Hematopoietic multipotent progenitor cell treated with erythropoietin and hydrocortisone succinate and interleukin-3 and kit ligand, for 17 days (in vitro differentiated cells): ENCODE measurements around the gene EFCAB5.
"Not testable (repeated sequence)": the region's sequence is repeated elsewhere in the genome, so short reads cannot be mapped to it uniquely, and the experiment has no call there.

ENCODE experiments used
- DNase-seq: peaks from one replicate; pipeline ENCODE4 v3.0.0-alpha.2; 2015; ENCODE audit warnings: low spot score

Gene EFCAB5

DNA sequence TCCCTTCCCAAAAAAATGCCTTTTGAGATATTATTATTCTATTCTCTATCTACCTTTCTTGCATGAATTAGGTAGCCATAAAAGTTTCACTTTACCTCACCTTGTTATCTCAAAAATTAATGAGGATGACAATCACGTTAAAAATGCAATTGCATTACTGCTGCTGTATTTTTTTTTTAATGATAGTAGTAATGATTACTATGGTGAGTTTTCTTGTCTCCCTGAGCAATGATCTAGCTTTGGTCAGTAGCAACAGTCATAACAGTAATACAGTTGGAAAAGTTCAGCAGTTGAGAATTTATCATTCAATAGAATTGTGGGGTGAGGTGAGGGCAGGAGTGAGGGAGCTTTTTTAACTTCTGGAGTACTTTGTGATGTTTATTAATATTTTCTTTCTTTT lies at the start of gene EFCAB5:
Gene EFCAB5, plus strand, starts transcription at position 301 of the 400 bp plus-strand sequence. CDS start 163 bp downstream, outside the sequence.
- DNase-seq = no peak

DNA sequence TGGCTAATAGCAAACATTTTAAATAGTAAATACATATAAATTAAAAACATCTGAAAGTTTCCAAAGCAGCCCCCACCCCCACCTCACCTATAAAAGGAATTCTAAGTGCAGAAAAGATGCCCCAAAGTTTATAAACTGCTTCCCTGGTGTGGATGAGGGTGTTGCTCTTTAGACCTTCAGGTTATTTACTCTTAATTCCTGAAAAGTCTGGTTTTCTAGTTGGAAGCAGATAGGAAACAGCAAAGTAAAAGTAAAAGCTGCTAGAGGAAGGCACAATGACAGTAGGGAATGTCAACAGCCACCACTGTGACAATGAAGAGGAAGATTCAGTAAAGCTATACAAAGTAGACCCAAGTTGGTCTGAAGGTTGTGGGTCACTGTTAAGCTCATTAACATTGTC lies 49.2 kb upstream of the EFCAB5 start:
- DNase-seq = no peak

DNA sequence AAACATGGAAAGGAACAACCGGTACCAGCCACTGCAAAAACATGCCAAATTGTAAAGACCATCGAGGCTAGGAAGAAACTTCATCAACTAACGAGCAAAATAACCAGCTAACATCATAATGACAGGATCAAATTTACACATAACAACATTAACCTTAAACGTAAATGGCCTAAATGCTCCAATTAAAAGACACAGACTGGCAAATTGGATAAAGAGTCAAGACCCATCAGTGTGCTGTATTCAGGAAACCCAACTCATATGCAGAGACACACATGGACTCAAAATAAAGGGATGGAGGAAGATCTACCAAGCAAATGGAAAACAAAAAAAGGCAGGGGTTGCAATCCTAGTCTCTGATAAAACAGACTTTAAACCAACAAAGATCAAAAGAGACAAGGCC lies 44.3 kb upstream of the EFCAB5 start:
- not testable (repeated sequence) for DNase-seq

DNA sequence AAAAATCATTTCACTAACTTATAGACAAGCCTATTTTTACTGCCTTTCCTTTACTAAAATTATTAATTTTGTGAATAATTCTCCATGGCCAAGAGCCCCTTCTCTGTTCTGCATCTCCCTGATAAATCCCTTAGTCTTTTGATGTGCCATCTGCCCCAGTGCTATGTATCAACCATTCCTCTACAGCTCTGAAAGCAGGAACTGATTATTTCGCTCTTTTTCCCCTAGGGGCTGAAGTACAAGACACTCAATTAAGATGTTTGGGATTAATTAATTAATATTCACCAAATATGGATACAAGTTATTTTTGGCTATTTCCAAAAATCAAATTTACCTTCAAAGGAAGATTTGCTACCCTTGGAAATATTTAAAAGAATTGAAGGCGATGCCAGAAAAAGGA lies 38.0 kb upstream of the EFCAB5 start:
- no peak for DNase-seq

DNA sequence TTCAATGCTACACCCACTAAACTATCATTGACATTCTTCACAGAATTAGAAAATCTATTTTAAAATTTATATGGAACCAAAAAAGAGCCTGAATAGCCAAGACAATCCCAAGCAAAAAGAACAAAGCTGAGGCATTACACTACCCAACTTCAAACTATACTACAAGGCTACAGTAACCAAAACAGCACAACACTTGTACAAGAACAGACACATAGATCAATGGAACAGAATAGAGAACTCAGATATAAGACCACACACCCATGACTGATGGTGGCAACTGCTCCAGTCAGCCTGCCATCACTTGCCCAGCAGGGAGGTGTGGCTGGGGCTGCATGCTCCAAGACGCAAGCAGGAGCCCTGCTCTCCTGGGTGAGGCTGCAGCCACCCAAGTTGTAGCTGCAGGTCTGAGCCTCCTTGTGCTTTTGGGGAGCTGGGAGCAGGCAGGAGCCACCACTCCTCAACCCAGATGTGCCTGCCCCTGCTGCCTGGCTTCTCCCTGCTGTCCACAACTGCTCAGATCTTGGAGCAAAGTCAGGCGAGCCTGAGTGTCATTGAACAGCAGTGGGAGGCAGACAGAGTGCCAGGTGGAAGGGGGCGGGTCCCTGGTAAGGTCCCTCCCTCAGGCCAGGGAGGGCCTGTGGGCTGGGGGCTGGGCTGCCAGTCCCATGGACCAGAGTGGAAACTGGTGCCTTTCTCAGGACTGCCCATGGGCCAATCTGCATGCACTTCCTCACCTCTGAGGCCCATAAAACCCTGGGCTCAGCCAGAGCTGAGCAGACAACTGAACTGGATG lies 36.2 kb upstream of the EFCAB5 start:
- DNase-seq = no peak

DNA sequence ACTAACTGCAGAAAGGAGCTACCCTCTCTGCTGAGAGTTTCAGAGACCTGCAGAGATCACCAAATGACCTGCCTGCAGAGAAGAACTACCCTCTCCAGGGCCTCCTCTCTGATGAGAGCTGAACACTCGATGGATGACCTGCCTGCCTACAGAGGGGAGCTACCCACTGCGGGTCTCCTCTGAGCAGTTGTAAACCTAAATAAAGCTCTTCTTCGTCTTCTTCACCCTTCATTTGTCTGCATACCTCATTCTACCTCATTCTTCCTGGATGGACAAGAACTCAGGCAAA lies 35.6 kb upstream of the EFCAB5 start:
- DNase-seq = no peak

DNA sequence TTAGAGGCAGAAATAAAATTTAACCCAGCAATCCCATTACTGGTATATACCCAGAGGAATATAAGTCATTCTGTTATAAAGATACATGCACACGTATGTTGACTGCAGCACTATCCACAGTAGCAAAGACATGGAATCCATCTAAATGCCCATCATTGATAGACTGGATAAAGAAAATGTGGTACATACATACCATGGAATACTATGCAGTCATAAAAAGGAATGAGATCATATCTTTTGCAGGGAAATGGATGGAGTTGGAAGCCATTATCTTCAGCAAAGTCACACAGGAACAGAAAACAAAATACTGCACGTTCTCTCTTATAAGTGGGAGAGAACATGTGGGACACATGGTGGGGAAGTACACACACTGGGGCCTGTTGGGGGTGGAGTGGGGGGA lies 34.5 kb upstream of the EFCAB5 start:
- no peak for DNase-seq

DNA sequence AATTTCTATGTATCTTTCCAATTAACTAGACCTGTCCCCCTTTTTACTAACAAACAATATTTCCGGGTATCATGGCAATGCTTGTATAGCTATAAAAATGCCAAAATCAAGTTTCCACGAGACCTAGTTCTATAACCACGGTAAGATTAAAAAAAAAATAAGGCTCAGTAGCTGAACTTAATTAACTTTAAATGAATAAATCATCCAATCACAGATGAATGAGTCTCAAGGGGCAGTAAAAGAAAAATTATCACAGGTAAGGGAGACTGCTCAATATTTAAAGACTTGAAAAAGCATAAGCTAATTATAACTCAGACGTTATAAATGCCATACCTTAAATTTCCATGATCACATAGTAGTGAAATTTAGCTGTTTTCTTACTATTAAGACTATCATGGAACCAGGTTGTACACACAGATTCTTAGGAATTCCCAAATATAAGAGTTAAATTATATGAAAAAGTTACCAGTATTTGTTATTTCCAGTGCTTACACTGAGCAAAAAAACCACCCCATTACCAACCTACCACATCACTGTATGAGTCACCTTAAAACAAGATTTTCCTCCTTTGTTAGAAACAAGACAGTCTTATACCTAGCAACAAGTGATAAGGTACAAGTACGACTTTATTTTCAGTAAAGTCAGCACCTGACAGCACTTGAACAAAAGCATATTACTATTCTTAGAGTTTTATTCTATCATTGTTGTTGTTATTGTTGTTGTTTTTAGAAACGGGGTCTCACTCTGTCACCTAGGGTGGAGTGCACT lies 32.0 kb upstream of the EFCAB5 start:
- no peak for DNase-seq

DNA sequence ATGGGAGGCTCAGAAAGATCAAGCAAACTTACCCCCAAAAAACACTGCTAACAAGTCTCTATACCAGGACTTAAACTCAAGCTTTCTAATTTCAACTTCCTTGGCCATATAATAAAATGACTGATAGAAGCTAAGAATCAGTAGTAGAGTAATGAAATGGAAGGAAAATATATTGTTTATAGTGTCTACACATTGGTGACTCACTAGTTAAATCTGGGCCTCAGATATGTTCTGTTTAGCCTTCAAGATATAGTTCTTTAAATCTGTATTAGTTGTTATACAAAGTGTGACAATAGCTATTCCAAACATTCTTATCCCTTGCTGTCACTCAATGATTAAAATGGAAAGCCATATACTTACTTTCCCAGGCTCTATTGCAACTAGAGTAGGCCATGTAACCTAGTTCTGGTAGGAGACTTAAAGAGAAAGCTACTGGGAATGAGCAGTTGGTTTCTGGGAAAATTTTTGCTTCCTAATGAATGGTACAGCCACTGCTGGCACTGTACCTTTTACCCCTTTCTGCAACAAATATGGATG lies 29.7 kb upstream of the EFCAB5 start:
- DNase-seq = no peak

DNA sequence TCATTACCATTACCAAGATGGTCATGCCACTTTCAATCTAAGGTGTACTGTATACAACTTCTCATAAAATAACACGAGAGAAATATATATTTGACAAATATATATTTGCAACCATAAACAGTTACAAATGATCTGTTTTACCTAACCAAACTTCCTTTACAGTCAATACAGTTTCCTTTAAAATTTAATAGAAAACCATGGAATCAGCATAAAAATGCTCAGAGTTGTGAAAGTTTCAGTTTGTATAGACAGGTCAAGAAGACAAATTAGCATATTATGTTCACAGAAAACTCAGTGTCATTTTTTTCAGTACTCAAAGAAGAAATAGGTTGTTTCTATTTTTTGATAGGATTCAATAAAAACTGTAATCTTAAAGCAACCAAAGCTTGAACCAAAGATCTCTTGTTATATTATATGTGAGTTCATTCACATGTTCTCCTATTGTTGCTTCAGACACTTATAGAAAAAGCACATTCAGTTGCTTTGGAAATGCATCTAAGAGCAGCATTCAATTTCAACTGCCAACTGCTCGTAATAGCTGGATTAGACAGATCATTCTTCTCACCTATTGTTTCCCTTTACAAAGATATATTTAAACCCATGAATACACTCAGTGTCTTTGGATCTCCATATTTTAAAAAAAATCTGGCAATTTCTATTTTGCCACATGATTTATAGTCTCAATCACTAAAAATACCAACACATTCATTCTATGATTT lies 26.5 kb upstream of the EFCAB5 start:
- DNase-seq = no peak

DNA sequence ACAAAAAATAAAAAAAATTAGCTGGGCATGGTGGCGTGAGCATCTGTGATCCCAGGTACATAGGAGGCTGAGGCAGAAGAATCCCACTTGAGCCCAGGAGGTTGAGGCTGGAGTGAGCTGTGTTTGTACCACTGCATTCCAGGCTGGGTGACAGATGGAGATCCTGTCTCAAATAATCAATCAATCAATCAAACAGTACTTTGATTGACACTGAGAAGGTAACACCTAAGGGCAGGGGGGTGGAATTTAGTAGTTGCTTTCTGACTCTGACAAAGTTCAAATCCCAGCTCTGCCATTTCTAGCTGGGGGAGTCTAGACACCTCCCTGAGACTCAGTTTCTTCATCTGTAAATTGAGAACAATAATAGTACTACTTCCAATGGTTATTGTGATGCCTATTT lies 23.4 kb upstream of the EFCAB5 start:
- no peak for DNase-seq

DNA sequence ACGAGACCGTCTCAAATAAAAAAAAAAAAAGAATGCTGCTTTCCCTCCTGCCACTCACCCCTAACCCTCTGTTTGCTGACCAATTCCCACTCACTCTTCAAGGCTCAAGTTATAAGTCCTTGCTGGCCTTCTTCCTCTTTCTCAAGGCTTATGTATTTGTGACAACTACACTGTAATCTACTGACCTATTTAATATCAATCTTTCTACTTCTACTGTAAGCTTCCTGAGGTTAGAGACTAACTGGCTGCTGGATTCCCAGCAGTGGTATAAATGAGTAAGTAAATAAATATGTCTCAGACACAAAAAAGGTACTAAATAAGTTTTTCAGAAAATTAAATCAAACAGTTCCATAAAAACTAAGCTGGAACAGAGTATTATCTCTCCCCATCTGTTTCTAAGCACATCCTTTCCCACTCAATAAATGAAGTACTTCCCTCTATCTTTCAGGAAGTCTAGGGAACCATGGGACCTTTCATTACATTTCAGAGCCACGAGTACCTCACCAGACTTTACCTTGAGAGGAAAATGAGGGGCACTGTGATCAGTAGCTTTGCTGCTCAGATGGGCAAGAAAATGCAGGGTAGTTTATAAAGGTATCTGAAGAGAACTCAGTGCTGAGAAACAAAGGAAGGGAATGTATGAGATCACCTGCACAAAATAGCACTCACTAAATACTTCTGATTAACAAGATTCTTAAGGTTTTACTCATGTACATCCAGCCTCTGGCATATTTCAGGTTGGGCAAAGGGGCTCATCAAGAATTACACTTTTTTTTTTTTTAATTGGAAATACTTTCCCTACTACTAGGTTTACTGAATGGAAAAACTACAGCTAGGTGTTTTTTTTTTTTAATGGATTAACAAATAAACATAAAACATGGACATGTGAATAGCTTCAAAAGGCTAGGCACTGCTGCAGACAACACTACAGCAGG lies 22.2 kb upstream of the EFCAB5 start:
- DNase-seq = no peak

DNA sequence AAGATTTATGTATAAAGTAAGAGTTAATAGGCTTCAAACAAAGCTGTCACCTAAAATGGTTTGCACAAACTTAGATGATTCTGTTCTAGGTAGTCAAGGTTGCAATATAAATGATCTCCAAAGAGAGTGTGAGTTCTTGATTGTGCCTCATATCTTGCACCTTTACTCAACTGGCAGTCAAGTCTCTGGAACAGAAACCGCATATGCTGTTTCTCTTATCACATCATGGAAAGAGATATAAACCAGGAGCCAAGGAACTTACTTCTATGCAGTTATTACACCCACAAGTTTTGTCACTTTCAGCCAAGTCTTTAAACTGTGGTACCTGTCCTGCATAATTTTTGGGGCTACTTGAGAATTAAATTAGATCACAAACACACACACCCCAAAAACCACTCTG lies 16.6 kb upstream of the EFCAB5 start:
- DNase-seq = no peak

DNA sequence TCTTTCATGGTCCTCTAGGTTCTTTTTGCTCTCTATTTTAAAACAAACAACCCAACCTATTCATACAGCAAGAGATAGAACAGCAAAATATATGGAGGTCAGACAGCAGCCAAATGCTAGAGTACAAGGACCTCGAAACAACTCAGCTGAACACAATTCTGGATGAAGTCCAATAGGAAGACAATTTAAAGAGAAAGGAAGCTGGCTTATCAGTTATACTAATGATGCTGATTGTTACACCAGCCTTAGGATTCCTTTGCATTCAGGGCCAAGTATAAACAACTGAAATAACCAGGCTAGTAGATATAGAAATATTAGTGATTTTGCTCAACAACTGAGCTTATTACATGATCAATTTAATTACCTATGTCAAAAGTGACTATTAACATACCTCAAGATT lies 13.9 kb upstream of the EFCAB5 start:
- DNase-seq = no peak

DNA sequence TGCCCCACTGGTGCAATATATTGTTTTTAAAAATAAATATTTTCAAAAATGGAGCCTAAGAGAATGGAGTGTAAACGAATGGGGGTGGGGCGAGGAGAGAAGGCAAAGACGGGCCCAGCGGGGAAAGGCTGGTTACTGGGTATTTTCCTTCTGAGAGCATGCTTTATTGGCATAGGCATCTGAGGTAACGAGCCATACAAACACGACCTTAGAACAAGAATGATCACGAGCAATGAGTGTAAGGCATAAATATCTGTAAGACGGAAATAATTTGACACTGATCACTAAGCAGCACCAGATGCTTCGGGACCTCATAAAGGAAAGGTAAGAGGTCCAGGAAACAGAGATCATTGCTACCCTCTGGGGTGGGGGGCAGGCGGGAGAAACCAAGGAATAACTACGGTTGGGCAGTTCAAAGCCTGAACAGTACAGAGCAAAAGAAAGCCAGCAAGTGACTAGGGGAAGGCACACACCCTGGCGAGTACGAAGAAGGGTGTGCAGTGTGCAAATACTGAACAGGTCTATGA lies 12.4 kb upstream of the EFCAB5 start:
- DNase-seq = no peak

DNA sequence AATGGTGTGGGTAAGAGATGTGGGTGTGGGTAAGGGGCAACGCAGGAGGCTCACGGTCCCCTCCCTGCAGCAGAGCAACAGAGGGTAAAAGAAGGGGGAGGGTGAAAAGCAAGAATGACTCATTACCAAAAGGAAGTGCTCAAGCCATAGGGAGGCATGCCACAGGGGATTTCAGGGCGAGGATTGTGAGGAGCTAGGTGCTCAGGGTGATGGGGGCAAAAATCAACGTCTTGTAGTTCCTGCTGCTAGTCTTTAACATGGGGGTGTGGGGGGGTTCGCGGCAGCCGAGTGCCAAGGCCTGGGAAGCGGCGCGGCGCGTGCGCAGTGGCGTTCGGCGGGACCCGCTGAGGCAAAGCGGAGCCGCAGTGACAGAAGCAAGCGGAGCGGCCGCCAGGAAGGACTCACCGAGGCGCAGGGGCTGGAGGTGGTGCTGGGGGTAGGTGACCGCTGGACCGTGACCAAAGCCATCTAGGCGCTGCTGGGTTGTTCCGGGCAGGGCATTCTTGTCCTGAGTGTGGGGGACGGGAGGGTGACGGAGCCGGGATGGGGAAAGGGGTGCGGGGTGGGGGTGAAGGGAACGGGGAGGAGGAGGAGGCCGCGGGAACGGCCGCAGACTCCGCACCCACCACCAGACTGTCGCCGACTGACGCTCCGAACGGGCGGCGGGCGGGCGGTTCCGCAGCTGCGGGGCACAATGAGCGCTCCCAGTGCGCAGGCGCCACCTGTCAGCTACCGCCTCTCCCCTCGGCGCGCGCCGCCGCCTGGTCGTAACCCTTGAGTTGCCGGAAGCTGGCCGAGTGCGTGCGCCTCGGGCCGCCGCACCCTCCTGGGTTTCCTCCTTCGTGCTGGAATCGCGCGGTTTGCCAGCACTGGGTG lies 11.7 kb upstream of the EFCAB5 start, which contains the start of gene SSH2:
Gene SSH2, minus strand, starts transcription at position 696 of the 876 bp plus-strand sequence. Its CDS starts 228 bp downstream, at position 468.
- peak; percentile 85 for DNase-seq

DNA sequence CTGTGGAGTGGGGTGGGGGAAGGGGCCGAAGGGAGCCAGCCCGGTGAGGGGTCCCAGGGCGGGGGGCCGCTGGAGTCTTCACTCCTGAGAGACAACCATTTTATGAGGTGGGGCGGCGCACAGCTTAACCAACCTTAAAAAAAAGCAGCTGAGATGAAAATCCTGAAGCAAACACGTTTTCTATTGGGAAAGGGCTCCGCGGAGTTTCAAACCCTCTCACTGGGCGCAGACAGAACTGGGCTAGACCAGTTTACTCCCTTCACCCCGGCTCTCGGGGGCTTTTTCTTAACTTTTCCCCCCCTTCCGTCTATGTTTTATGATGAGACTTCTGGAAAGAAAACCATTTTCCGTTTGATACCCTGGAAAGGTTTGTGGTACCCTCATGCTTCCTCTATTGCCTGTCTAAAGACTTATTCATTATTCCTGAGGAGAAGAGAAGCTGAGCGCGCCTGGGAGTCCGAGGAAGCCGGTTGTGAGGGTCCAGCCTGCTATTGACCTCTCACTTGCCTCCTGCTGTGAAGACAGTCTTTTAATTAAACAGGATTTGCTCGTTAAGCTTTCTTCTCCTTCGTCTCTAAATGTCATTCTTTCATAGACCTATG lies 10.9 kb upstream of the EFCAB5 start:
- no peak for DNase-seq

DNA sequence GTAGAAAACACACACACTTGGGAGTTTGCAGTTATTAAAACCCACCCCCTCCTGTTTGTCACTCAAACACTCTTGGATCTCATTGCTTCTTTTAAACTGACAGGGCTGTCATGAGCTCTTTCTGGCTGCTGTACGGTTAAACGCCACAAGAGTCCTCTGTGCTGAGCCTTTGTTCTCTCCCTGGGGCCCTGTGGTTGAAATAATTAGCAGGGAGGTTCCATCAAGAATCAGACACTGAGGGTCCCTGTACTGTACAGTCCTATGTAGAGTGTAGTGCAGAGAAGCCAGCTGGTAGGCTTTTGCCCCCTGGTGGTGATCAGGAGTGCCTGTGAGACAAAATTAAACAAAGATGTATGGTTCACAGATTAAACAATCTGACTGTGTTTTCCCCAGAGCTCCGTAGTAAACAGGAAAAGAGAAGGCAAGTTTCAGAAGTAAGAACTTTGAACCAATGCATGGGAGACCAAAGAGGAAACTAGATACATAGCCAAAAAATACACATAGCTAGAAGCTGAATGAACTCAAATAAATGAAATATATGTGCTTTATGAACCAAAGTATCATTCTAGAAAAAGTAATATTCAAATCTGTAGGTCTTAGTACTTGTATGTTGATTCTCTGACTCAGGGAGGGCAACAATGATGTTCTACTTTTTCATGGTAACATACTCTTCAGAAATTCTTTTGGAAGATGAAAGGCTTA lies 10.1 kb upstream of the EFCAB5 start:
- DNase-seq = peak; percentile 74

DNA sequence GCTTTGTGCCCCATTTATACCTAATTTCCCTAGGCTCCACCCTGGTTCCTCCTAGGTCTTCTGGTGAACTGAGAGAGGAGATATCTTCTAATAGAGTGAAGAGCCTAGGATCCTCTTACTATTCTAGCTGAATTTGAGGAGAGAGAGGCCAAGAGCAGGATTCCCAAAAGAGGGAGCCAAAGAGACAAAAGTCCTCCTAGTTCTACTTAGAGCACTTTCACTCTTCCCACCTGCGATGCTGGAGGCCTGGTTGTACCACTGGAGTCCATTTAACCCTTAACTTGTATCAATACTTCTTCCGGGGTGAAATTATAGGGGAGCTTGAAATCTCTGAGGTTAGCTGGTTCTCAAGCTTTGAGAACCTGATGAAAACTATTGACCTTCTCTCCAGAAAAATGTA lies 8.1 kb upstream of the EFCAB5 start:
- DNase-seq = no peak
